Fibroblast of lung (primary cell): ENCODE measurements around the gene TGM4. TPM values are rescaled to one million over a fixed set of nuclear protein-coding genes. Genes with fewer than 3 reads are reported as not detected.

Experiments
- DNase-seq, 2 donors: peaks; one replicate each; pipeline versions ENCODE4 v3.0.0 to v3.0.0-alpha.2; 2010; ENCODE audit warnings: low read depth in 2 of 2
- H2AFZ ChIP-seq: 2 replicates; pipeline ENCODE4 v1.5.1; 2012; ENCODE audit warnings: low read length, control low read depth, inconsistent platforms
- H3K27ac ChIP-seq: 2 replicates; pipeline ENCODE4 v1.5.1; 2011; ENCODE audit warnings: low read length, control low read depth; ENCODE audit not compliant: insufficient read depth
- H3K27me3 ChIP-seq: 2 replicates; pipeline ENCODE4 v1.5.1; 2011; ENCODE audit warnings: mild to moderate bottlenecking, low read length; ENCODE audit not compliant: control insufficient read depth, insufficient read depth
- H3K36me3 ChIP-seq: 2 replicates; pipeline ENCODE4 v1.5.1; 2011; ENCODE audit warnings: low read length; ENCODE audit not compliant: control insufficient read depth, insufficient read depth
- H3K4me1 ChIP-seq: 2 replicates; pipeline ENCODE4 v1.5.1; 2011; ENCODE audit warnings: low read length; ENCODE audit not compliant: control insufficient read depth, insufficient read depth; ENCODE audit errors: extremely low read depth
- H3K4me2 ChIP-seq: 2 replicates; pipeline ENCODE4 v1.5.1; 2011; ENCODE audit warnings: low read length, control low read depth; ENCODE audit not compliant: insufficient read depth; ENCODE audit errors: extremely low read depth
- H3K4me3 ChIP-seq, 4 experiments: fragments of 200-600 bp in 1 of 4; sonication (generic) in 1 of 4; replicated peaks in 1 of 4; 2 replicates each; pipeline ENCODE4 v1.5.1; 2011 to 2016; ENCODE audit warnings: low read length in 4 of 4, low read depth in 3 of 4, mild to moderate bottlenecking in 3 of 4, control low read depth in 2 of 4, inconsistent platforms in 1 of 4, mixed read lengths in 1 of 4; ENCODE audit not compliant: insufficient read depth in 1 of 4; ENCODE audit errors: control extremely low read depth in 1 of 4
- H3K79me2 ChIP-seq: 2 replicates; pipeline ENCODE4 v1.5.1; 2012; ENCODE audit warnings: mild to moderate bottlenecking, low read length, inconsistent platforms; ENCODE audit not compliant: control insufficient read depth, insufficient read depth
- H3K9ac ChIP-seq: 2 replicates; pipeline ENCODE4 v1.5.1; 2011; ENCODE audit warnings: mild to moderate bottlenecking, low read length, control low read depth; ENCODE audit not compliant: insufficient read depth
- H3K9me3 ChIP-seq: 2 replicates; pipeline ENCODE4 v1.5.1; 2012; ENCODE audit warnings: low read depth, low read length; ENCODE audit not compliant: control insufficient read depth, insufficient read depth
- H4K20me1 ChIP-seq: 2 replicates; pipeline ENCODE4 v1.5.1; 2011; ENCODE audit warnings: low read length; ENCODE audit not compliant: control insufficient read depth, insufficient read depth; ENCODE audit errors: extremely low read depth
- EZH2 ChIP-seq: IDR thresholded peaks from 2 replicates; pipeline ENCODE4 v1.5.1; 2012; ENCODE audit warnings: low read length, control low read depth, mild to moderate bottlenecking; ENCODE audit errors: missing control alignments
- polyA plus RNA-seq, 2 donors: library from polyadenylated mRNA; depleted of rRNA in 1 of 2; stranded (reverse) in 1 of 2; unstranded in 1 of 2; fragments of >200 nt; gene quantifications; 2 replicates each; pipeline ENCODE4 v1.2.1, GENCODE V29; 2011 to 2012; ENCODE audit warnings: missing spikeins in 1 of 2
- total RNA-seq: library from RNA; depleted of rRNA; stranded (reverse); fragments of >200 nt; gene quantifications from 2 replicates; pipeline ENCODE4 v1.2.1, GENCODE V29; 2014
- TF ChIP-seq, protein P1 (sequence below), 2 donors: IDR thresholded peaks in 1 of 2; conservative IDR thresholded peaks in 1 of 2; 1 replicate in 1 of 2; 2 replicates in 1 of 2; pipeline ENCODE4 v1.5.1; 2011 to 2012; ENCODE audit warnings: low read length in 2 of 2, control low read depth in 1 of 2, inconsistent platforms in 1 of 2, low read depth in 1 of 2, mild to moderate bottlenecking in 1 of 2

TGM4 gene
- total and polyA plus RNA-seq, 2 donors (not counting 1 experiment from before 2014, with no cell fraction given): not detected

DNA sequence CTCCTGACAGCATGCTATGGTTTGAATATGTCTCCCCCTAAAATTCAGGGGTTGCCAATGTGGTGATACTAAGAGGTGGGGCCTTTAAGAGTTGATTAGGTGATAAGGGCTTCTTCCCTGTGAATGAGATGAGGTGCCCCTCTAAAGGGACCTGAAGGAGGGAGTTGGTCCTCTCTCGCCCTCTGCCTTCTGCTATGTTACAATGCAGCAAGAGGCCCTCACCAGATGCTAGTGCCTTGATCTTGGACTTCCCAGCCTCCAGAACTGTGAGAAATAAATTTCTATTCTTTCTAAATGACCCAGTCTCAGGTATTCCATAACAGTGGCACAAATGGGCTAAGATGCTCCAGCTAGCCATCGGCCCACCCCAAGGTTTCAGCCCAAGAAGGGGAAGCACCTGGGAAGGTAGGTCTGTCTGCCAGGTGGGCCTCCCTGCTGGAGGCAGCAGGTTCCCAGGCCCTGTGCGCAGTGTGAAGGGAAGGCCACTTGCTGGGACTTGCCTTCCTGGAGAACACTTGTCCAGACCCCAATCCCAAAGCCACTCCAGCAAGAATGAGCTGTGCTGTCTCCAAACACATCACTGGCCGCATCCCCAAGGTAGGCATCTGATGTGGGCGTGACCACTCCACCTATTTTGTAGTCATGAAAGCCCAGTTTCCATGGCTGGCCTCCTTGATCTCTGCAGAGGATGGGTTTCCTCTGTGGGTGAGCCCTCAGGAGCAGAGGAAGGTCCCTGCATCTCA, 9.0 kb downstream of the TGM4 start:
- DNase-seq: no peak
- no peaks in the 10 kb centered on the region for H3K79me2 ChIP-seq
- peak overlapping the region; percentile 48 for H3K4me2 ChIP-seq
- H3K27ac ChIP-seq: peak overlapping the region; percentile 69
- no peak for TF ChIP-seq EZH2
- TF ChIP-seq, protein P1, sequence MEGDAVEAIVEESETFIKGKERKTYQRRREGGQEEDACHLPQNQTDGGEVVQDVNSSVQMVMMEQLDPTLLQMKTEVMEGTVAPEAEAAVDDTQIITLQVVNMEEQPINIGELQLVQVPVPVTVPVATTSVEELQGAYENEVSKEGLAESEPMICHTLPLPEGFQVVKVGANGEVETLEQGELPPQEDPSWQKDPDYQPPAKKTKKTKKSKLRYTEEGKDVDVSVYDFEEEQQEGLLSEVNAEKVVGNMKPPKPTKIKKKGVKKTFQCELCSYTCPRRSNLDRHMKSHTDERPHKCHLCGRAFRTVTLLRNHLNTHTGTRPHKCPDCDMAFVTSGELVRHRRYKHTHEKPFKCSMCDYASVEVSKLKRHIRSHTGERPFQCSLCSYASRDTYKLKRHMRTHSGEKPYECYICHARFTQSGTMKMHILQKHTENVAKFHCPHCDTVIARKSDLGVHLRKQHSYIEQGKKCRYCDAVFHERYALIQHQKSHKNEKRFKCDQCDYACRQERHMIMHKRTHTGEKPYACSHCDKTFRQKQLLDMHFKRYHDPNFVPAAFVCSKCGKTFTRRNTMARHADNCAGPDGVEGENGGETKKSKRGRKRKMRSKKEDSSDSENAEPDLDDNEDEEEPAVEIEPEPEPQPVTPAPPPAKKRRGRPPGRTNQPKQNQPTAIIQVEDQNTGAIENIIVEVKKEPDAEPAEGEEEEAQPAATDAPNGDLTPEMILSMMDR (conservative IDR thresholded peaks at IDR 0.05 in 1 of 2, IDR thresholded peaks at IDR 0.05 in 1 of 2; ENCODE audit: low read depth in 1 of 2, low read length in 2 of 2): no peak
- peaks cover 28% of the 10 kb centered on the region for H3K4me1 ChIP-seq
- H2AFZ ChIP-seq: no peak overlapping the region
- no peaks in the 10 kb centered on the region for H3K9me3 ChIP-seq
- no peak overlapping the region for H3K9ac ChIP-seq
- H4K20me1 ChIP-seq: no peaks in the 10 kb centered on the region
- H3K36me3 ChIP-seq: no peaks in the 10 kb centered on the region
- no peak overlapping the region for H3K4me3 ChIP-seq
- no peaks in the 10 kb centered on the region for H3K27me3 ChIP-seq

DNA sequence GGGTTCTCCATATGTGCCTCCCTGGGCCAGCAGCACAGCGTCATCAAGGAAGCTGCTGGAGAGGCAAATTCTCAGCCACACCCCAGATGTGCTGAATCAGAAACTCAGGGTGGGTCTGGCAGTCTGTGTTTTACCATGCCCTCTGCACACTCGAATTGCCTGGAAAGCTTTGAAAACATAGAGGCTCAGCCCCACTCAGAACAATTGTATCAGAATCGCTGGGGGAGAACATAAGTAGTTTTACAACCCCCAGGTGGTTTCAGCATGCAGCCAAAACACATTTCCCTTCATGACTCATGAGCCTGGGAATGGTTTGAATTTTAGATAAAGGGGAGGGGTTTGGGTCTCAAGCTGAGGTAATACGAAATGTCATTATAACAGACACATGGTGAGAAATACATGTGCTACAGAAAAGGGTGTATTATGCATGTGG, 9.6 kb downstream of the TGM4 start:
- no peaks in the 10 kb centered on the region for H3K36me3 ChIP-seq

DNA sequence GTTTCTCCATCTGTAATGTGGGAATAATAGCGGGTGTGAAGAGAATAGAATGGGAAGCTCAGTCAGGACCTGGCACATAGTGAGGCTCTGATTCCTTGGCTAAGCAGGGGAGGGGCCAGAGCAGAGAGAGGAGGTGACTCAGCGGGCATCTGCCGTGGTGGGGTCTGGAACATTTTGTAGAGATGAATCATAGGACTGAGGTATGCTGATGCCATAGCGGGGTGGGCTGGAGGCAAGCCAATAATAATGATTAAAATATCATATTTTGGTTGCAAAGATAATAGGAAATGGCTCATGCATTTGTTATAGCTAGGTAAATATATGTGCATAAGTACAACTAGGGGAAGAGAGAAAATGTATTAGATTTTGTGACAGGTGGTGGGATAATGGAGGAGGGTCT, 11.2 kb downstream of the TGM4 start:
- Histone ChIP-seq H3K9ac (no peak overlapping the region), H4K20me1 (no peaks in the 10 kb centered on the region), H2AFZ (no peak overlapping the region), H3K27me3 (no peaks in the 10 kb centered on the region), H3K4me3 (no peak overlapping the region), H3K36me3 (no peaks in the 10 kb centered on the region), H3K9me3 (no peaks in the 10 kb centered on the region), H3K27ac (peak overlapping the region; percentile 39), H3K4me1 (peaks cover 28% of the 10 kb centered on the region), H3K4me2 (no peak overlapping the region), H3K79me2 (no peaks in the 10 kb centered on the region)
- DNase-seq: peak; percentile 95
- no peak for TF ChIP-seq EZH2
- TF ChIP-seq, protein P1 (conservative IDR thresholded peaks at IDR 0.05 in 1 of 2, IDR thresholded peaks at IDR 0.05 in 1 of 2; ENCODE audit: low read depth in 1 of 2, low read length in 2 of 2): no peak

More for the DNA sequence above, 9.6 kb downstream of the TGM4 start:
- Histone ChIP-seq H3K4me1 (peaks cover 28% of the 10 kb centered on the region), H3K4me3 (no peak overlapping the region), H3K9ac (no peak overlapping the region), H3K79me2 (no peaks in the 10 kb centered on the region), H3K27me3 (no peaks in the 10 kb centered on the region), H2AFZ (no peak overlapping the region), H3K27ac (peak overlapping the region; percentile 69), H4K20me1 (no peaks in the 10 kb centered on the region), H3K9me3 (no peaks in the 10 kb centered on the region), H3K4me2 (peak overlapping the region; percentile 48)
- TF ChIP-seq EZH2: no peak
- TF ChIP-seq, protein P1 (conservative IDR thresholded peaks at IDR 0.05 in 1 of 2, IDR thresholded peaks at IDR 0.05 in 1 of 2; ENCODE audit: low read depth in 1 of 2, low read length in 2 of 2): no peak
- DNase-seq: peak; percentile 89 to 98
